GM18873 (cell line): Measurements from ENCODE around the gene UBQLN4.

Experiments
- ATAC-seq: cut with Tn5 transposase; IDR thresholded peaks from one replicate; pipeline ENCODE4 v1.9.1; 2021; ENCODE audit warnings: mild to moderate bottlenecking, moderate library complexity, moderate number of reproducible peaks; ENCODE audit not compliant: unreplicated experiment, low FRiP score

The UBQLN4 gene

DNA sequence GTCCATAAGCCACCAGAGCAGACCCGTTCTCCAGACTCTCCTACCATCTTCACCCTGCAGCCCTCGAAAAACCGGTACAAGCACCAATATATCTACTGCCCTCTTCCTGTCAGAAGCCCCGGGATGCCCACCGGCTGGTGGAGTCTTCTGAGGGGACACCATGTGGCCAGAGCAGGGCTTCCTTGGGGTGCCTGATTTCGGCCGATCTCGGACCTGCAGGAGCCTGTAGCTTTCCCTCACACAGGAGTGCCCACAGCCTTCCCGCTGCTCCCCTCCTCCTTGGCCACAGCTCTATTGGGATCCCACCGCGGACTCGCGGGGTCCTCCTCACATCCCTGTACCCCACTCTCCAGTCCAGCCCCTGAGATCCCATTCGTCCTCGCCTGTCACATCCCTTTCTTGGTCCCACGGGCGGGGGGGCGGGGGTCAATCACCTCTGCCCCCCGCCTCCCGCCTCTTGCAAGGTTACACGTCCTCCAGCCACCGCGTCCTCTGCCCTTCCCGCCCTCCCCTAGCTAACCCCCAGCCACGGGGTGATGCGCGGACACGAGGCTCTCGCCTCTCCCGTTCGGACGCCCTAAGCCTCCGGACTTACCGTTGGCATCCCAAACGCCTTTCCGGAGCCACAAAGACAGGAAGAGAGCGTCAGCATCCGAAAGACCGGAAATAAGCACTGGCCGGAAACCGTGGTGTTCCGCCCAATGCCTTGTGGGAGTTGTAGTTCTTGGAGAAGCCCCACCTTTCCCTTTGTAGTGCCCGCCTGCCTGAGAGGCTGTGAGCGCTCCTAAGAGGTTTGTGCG, 33.1 kb downstream of the UBQLN4 start, which contains the start of gene SSR2:
TSS of gene SSR2 (minus strand) at position 659 of the 800 bp plus-strand sequence. CDS start 784 bp downstream, outside the sequence.
- peak; percentile 94 for ATAC-seq

DNA sequence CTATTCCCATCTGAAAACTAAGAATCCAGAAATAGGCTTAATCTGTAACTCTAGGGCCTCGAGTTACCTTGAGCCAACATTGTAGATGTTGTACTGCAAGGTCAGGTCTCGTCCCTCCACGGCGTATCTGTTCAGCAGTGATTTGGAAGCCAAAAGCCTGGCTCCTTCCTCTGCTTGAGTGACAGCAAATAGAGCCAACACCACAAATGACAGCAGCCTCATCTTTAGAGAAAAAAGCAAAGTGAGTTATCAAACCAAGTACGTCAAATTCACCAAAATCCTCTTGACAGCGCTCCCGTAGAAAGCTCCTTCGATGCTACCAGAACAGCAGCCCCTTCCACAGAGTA, 33.7 kb downstream of the UBQLN4 start:
- ATAC-seq: no peak

DNA sequence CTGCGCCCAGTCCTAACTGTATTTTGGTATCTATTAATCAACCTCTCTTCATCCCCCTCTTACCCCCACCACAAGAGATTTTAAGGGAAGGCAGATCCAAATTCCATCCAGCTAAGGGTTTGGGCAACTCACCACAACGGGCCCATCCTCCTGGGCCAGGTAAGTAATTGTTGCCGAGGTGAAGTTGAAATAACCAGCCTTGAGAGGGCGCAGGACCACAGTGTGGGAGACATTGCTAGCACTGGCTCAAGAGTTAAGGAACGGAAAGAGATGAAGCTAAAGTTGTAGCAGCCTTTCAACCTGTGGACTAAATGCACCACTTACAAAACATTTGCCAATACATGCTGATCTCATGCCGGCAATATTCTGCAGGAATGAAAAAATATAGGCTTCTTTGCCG, 38.8 kb downstream of the UBQLN4 start:
- no peak for ATAC-seq

DNA sequence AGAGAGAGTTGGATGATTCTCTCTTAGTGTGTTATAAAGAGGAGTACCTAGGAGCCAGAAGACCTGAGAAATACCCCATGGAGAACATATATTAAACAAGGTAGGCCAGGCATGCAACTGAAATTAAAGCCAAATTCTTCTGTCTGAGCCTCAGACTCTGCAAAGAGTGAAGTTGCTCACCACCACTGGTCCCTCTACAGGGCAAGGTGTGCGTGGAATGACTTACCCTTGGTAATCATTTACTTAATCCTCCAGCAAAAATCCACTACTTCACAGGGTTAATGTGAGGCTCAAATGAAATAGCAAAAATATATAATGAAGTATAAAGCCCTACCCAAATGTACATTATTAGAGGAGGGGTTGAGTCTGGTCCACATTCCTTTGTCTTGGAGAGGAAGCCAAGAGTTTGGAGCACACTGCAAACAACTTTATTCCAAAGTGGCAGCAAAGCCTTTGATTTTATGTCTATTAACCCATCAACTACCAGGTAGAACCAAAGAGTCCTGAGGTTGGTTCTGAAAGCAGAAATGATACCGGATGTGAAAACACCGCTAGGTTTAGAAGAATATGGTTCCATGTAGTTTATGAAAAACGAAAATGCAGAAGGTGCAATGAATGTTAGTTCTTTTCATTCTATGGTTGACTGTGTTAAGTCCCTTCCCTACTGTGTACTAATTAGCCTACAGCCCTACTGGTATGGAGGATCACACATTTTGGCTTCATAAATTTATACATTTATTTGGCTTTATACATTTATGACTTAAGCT, 41.4 kb downstream of the UBQLN4 start:
- ATAC-seq: peak; percentile 75

DNA sequence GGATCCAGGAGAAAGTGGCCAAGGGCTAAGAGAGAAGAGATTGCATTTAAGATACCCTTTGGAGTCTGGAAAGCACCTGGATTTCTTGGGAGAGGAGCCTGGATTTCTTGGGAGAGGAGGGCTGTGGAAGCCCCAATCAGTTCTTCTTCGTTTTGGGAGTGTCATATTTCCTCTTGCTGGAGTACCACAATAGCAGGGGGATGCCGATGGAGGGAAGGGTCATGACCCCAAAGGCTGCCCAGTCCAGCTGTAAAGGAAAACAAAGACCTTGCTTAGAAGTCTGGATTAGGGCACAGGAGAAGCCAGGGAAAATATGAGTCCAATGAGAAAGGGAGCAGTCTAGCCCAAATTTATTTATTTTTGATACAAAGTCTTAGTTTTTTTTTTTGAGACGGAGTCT, 44.2 kb downstream of the UBQLN4 start:
- no peak for ATAC-seq

DNA sequence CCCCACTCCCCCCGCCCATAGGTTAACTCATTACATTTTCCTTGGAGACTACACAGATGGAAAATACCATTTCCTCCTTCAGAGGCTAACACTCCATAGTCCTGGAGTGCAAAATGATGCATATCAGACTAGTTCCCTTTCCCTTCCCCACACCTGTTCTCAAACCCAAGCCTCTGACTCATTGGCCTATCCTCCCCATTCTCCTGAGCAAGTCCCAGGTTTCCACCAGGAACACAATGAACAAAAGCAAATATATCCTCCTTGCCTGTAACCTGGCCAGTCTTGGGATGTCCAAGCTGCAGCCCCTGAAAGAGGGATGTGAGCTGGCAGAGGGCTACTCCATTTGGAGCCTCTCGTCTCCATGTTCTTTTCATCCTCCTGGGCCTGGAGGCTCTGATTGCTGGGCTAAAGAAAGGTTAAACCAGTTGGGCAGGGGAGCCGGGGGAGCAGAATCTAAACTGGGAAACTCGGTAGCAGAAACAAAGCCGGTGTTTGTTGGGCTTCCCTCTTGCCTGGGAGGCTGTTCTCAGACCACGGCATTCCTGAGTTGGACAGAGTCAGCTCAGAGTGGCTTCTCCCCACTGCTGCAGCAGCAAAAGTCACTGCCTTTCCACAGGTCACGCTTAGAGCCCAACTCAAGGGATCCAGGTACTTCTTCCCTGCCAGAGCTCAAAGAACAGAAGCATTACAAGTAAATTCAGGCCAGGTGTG, 46.8 kb downstream of the UBQLN4 start:
- no peak for ATAC-seq

DNA sequence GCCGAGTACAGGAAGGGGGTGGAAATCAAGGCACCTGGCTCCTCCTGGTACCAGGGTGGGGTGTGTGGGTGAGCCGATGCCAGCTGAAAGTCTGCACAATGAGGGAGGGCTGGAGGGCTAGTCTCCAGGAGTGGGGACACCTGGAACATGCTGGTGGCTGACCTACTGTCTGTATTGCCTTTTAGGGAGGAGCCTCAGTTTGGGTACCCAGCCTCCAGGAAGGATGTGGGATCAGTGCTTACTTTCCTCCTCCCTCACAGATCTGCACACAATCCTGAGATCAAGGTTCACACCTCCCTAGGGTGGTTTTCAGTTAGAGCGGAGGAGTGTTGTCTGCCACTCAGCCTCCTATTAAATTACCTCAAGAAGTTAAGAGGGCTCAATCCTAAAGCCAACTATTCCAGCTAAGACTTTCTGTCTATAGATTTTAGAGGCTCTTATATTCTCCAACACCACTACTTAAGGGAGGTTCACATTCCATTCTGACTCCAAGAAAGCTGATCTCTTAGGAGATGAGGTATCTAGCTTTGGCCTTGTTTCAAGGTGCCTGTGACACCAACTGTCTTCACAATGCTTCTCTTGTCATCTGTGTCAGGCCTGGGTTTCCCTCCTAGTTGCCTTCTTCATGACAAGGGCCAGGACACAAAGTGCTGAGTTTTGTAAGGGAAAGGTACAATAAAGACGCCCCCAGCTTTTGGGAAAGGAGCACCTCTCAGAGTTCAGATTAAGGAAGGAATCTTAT, 48.6 kb downstream of the UBQLN4 start:
- no peak for ATAC-seq

DNA sequence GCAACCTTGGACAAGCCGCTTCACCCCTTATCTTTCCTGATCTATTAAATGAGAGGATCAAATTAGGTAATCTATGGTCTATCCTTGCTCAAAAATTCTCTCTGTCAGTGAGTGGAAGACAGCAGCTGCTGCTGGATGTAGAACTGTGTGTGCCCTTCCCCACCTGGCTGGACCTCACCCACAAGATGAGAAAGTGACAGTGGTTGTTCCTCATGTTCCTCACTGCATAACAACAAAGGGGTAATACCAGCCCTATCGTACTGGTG, 49.7 kb downstream of the UBQLN4 start:
- no peak for ATAC-seq

DNA sequence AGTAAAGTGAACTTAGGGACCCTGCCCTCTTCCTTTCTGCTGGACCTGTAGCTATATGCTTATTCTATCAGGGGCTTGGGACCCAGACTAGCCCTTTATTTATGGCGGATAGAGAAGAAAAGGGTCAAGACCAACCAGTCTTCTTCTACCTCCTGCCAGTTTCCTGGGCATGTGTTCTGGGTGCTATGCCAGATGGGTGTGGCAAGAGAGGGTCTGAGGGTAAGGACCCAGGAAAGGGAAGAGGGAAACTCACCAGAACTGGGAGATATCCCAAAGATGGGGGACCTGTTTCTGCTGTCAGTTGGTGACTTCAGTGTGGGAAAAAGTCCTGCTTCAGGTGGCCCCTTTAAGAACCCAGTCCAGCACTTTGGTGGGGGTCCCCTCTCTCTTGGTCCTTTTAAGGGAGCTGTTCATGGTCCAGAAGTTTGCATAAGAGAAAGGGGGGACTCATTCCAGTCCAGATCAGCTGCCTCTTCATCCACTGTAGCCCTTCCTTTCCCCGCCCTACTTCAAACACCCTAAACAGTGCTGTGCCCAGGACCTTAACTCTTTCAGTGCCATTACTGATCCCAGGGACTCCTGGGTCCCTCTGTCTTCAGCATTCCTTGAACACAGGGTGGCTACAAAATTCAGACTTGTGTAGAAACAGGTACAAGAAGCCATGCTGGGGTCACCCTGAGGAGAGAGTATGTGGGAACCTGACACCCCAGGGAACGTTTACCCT, 51.2 kb downstream of the UBQLN4 start:
- ATAC-seq: no peak

DNA sequence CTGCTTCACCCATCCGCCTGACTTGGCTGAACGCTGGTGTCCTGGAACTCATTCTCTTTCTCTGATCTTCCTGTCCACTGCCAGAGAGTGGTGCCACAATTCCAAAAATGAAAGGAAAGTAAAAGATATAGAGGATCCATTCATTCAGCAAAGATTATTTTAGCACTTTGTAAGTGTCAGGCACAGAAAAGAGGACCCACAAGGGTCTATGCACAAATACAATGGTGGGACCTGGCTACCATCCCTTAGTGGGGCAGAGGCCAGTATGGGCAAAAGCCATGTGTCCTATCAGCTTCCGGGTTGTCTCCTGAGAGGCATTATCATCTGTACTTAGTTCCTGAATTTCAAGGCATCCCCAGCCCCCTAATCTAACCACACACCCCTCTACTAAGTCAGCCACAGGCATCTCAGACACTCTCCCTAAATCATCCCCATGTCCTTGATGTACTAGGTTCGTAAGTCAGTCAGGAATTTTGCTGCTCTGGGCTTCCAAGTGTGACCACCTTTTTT, 51.9 kb downstream of the UBQLN4 start:
- no peak for ATAC-seq

DNA sequence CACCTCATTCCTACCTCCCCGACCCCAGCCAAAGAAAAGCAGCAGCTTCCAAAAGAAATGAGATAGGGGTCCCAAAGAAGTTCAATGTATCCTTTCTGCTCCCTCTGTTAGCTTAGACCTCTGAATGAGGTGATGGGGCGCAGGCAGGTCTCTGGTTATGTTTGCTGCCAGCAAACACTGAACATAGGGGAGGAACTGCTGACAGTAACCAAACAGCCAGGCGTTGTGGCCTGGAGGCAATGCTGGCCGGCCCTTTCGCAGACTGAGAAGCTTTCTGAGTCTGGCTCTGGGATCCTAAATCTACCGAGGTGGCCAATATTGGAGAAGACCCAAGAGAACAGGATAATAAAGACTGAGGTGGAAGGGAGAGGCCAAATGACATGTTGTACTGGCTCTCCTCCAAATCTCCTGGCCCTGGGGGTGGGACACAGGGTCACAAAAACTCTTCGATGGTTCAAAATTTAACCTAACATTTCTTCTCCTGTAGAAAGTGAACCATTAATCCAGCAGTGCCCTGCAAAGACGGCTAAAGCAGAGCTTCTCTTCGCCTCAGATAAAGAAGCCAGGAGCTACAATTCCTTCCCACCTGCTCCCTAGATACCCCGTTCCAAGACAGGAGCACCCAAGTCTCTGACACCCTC, 52.5 kb downstream of the UBQLN4 start:
- ATAC-seq: no peak

DNA sequence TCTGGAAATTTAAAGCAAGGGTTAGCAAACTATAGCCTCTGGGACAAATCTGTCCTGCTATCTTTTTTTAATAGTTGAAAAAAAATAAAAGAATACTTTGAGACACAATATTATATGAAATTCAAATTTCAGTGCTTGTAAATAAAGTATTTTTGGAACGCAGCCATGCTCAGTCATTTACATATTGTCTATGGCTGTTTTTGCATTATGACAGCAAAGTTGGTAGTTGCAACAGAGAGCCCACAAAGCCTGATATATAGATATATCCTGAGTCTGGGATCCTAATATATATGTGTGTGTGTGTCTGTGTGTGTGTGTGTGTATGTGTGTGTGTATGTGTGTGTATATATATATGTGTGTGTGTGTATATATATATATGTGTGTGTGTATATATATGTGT, 53.6 kb downstream of the UBQLN4 start:
- ATAC-seq: no peak

DNA sequence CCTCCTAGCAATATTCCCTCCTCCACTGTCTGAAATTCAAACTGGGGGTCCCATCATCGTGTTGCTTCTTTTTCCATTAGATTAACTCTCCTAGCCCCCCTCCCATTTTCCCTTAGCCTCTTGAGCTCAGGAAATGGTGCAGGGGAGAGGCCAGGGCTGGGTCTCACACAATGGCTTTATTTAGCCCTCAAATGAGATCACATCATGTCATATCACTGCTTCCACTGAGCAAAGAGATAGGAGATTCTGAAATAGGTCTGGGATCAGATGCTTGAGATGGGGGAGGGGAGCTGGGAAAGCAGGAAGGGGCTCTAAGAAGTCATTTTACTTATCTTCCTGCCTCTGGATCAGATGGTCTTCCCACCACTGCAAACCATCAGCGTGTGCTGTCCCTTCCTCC, 57.4 kb downstream of the UBQLN4 start:
- ATAC-seq: no peak

DNA sequence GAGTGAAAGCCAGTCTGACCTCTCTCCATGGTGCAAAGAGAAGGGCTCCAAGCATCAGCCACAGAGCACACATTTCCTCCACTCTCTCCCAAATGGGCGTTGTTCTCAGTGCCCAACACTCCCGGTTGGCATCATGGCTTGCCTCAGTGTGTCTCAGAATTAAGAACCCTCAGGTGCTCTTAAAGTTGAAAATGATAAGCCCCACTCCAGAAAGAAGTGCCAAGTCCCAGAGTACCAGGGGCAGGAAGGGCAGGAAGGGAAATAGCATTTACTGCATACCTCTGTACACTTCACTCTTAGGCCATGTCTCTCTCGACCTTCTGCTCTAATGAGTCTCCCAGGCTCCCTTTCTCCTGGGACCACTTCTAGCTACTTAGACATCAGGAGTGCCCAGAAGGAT, 60.0 kb downstream of the UBQLN4 start:
- ATAC-seq: no peak

DNA sequence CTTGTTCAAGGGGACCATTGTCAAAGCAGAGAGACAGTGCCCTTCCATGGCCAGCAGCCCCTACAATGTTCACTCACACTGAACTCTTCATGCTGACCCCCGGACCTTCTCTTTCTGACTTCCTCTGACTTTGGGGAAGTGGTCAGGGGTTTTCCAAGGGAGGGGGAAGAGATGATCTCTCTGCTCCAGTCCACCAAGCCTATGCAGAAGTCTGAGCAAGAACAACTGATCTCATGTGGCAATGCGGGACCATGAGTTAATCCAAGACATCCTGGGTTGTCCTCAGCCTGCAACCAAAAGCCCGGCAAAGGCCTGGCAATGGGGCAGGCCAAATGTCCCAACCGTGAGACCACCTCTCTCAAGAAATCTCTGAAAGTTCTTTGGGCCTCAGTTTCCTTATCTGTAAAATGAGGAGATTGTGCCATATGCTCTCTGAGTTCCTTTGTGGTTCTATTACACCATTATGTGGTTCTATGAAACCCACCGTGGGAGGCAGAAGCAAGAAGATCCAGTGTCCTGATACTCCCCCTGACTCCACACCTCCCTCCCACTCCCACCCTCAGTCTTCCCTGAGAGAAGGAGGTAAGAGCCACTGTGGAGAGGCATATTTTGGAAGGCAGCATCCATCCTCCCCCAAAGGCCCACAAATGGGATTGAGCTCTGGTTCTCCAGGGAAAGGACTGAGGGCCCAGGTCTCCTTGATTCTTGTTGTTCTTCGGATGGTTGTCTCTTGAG, 63.4 kb downstream of the UBQLN4 start:
- no peak for ATAC-seq

DNA sequence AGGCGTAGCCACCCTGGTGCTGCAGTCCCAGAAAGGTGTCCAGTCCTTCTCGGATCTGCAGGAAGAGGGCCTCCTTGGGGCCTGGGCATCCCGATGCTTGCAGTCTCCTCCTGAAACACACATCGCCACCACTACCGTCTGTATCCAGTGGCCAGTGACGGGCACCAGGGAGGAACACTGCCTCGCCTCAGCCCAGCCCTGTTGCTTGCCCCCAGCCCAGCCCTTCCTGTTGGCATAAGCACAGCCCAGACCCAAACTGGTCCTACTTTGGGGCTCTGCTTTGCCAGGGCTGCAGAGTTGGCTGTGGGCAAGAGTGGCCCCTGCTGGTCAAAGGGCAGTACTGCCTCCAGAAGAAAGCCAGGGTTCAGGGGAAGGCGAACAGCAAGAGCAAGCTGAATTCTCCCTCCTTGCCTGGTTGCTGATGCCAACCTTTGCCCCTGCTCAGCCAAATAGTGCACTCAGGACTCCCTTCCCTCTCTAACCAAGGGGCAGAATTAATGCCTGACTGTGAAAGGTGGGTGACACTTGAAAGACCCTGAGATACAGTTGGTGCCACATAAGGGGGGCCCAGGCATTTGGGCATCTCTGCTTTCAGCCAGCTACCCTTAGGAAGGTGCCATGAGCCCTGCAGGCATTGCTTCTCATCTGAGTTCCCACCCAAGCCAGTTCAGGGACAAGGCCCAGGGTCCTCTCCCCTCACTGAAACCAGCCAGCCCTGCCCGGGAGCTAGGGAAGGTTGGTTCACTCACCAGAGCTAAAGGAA, 64.2 kb downstream of the UBQLN4 start:
- ATAC-seq: no peak
